ENCODE measurements around the gene KLB. TPM values are rescaled to one million over a fixed set of nuclear protein-coding genes. Genes with fewer than 3 reads are reported as not detected.
"Not testable (repeated sequence)": the region's sequence is repeated elsewhere in the genome, so short reads cannot be mapped to it uniquely, and the experiment has no call there.

KLB gene
- total RNA-seq, 2 donors from 2014 or later, result 0.23 to 0.34 TPM

- WGBS, result 30% methylated on average over 4 of the region's 4 CpGs
These were observed 31.3 kb upstream of the KLB start for GRCh38 chr4:39375478-39375877.

GRCh38 chr4:39383690-39384089 is 23.0 kb upstream of the KLB start:
- Histone ChIP-seq H3K4me1 (replicated peaks) (no peaks in the 10 kb centered on the region), H3K27ac (no peak overlapping the region), H3K36me3 (no peaks in the 10 kb centered on the region), H3K27me3 (replicated peaks; ENCODE audit: insufficient read depth) (no peaks in the 10 kb centered on the region), H3K9me3 (no peaks in the 10 kb centered on the region), H3K4me3 (no peak overlapping the region)
- intact Hi-C loops (cut with DNase I), result no loop called here
- no peak for TF ChIP-seq POLR2A (IDR thresholded peaks at IDR 0.05)
- no peak for TF ChIP-seq CTCF (IDR thresholded peaks at IDR 0.05)
- no peak for TF ChIP-seq POLR2AphosphoS5 (IDR thresholded peaks at IDR 0.05)
- DNase-seq (ENCODE audit: low spot score), result no peak
- WGBS, result 83% methylated on average over 1 of the region's 1 CpG

More at GRCh38 chr4:39375478-39375877, 31.3 kb upstream of the KLB start:
- H3K4me1 ChIP-seq (replicated peaks), result no peaks in the 10 kb centered on the region
- DNase-seq (ENCODE audit: low spot score), result no peak
- intact Hi-C loops (cut with DNase I), result no loop called here
- no peaks in the 10 kb centered on the region for H3K9me3 ChIP-seq
- H3K27me3 ChIP-seq (replicated peaks; ENCODE audit: insufficient read depth), result no peaks in the 10 kb centered on the region
- no peak for TF ChIP-seq CTCF (IDR thresholded peaks at IDR 0.05)
- no peak for TF ChIP-seq POLR2AphosphoS5 (IDR thresholded peaks at IDR 0.05)
- no peak overlapping the region for H3K27ac ChIP-seq
- no peaks in the 10 kb centered on the region for H3K36me3 ChIP-seq
- no peak overlapping the region for H3K4me3 ChIP-seq

GRCh38 chr4:39384563-39384962 is 22.2 kb upstream of the KLB start:
- Histone ChIP-seq H3K27me3 (replicated peaks; ENCODE audit: insufficient read depth) (no peaks in the 10 kb centered on the region), H3K36me3 (no peaks in the 10 kb centered on the region), H3K9me3 (no peaks in the 10 kb centered on the region), H3K4me3 (no peak overlapping the region), H3K27ac (no peak overlapping the region), H3K4me1 (replicated peaks) (no peaks in the 10 kb centered on the region)
- 88% methylated on average over 11 of the region's 11 CpGs for WGBS
- intact Hi-C loops (cut with DNase I), result no loop called here
- TF ChIP-seq POLR2A (IDR thresholded peaks at IDR 0.05), result no peak
- TF ChIP-seq POLR2AphosphoS5 (IDR thresholded peaks at IDR 0.05), result no peak
- no peak for TF ChIP-seq CTCF (IDR thresholded peaks at IDR 0.05)
- no peak for DNase-seq (ENCODE audit: low spot score)

GRCh38 chr4:39390603-39391002 is 16.1 kb upstream of the KLB start:
- H3K4me1 ChIP-seq (replicated peaks), result no peaks in the 10 kb centered on the region
- DNase-seq (ENCODE audit: low spot score), result no peak
- intact Hi-C loops (cut with DNase I), result no loop called here
- H3K27me3 ChIP-seq (replicated peaks; ENCODE audit: insufficient read depth), result no peaks in the 10 kb centered on the region
- TF ChIP-seq POLR2A (IDR thresholded peaks at IDR 0.05) (no peak), CTCF (IDR thresholded peaks at IDR 0.05) (no peak), POLR2AphosphoS5 (IDR thresholded peaks at IDR 0.05) (no peak)
- no peaks in the 10 kb centered on the region for H3K36me3 ChIP-seq
- H3K4me3 ChIP-seq, result no peak overlapping the region
- H3K27ac ChIP-seq, result no peak overlapping the region
- WGBS, result 73% methylated on average over 6 of the region's 6 CpGs
- H3K9me3 ChIP-seq, result no peaks in the 10 kb centered on the region

GRCh38 chr4:39394706-39395105 is 12.0 kb upstream of the KLB start:
- no peak for TF ChIP-seq CTCF (IDR thresholded peaks at IDR 0.05)
- no peak for TF ChIP-seq POLR2A (IDR thresholded peaks at IDR 0.05)
- no peak for TF ChIP-seq POLR2AphosphoS5 (IDR thresholded peaks at IDR 0.05)
- intact Hi-C loops (cut with DNase I), result no loop called here
- Histone ChIP-seq H3K27ac (no peak overlapping the region), H3K4me1 (replicated peaks) (no peaks in the 10 kb centered on the region), H3K36me3 (no peaks in the 10 kb centered on the region), H3K9me3 (no peaks in the 10 kb centered on the region), H3K27me3 (replicated peaks; ENCODE audit: insufficient read depth) (no peaks in the 10 kb centered on the region), H3K4me3 (no peak overlapping the region)
- DNase-seq (ENCODE audit: low spot score), result no peak
- 75% methylated on average over 3 of the region's 3 CpGs for WGBS

GRCh38 chr4:39401640-39402039 is 5.1 kb upstream of the KLB start:
- intact Hi-C loops (cut with DNase I); H3K4me1 ChIP-seq (replicated peaks); H3K27ac ChIP-seq; DNase-seq (ENCODE audit: low spot score); H3K4me3 ChIP-seq; H3K9me3 ChIP-seq; H3K27me3 ChIP-seq (replicated peaks; ENCODE audit: insufficient read depth); H3K36me3 ChIP-seq: not testable (repeated sequence)
- WGBS, result 62% methylated on average over 6 of the region's 6 CpGs

Data from prostate gland (tissue), 2 donors.